ENCODE data around the gene ARHGEF7.
"Not testable (repeated sequence)": the region's sequence is repeated elsewhere in the genome, so short reads cannot be mapped to it uniquely, and the experiment has no call there.

The ARHGEF7 gene

GRCh38 chr13:111115061-111115964, at the start of gene ARHGEF7:
Gene ARHGEF7 (plus strand): TSS chr13:111115310. CDS start chr13:111115527, 217 bp downstream.
- DNase-seq (ENCODE audit: low read depth in 1 of 2, low spot score in 1 of 2), result no peak

- no peak for DNase-seq (ENCODE audit: low read depth in 1 of 2, low spot score in 1 of 2)
Observed at GRCh38 chr13:111065698-111066097, 49.4 kb upstream of the ARHGEF7 start.

- DNase-seq (ENCODE audit: low read depth in 1 of 2, low spot score in 1 of 2), result no peak
Observed at GRCh38 chr13:111066544-111066943, 48.6 kb upstream of the ARHGEF7 start.

- no peak for DNase-seq (ENCODE audit: low read depth in 1 of 2, low spot score in 1 of 2)
Observed at GRCh38 chr13:111068009-111068350, 47.1 kb upstream of the ARHGEF7 start.

GRCh38 chr13:111071120-111071519, 44.0 kb upstream of the ARHGEF7 start:
- not testable (repeated sequence) for DNase-seq (ENCODE audit: low read depth in 1 of 2, low spot score in 1 of 2)

- not testable (repeated sequence) for DNase-seq (ENCODE audit: low read depth in 1 of 2, low spot score in 1 of 2)
Observed at GRCh38 chr13:111071526-111071925, 43.6 kb upstream of the ARHGEF7 start.

GRCh38 chr13:111074826-111075225, 40.3 kb upstream of the ARHGEF7 start:
- no peak for DNase-seq (ENCODE audit: low read depth in 1 of 2, low spot score in 1 of 2)

GRCh38 chr13:111076155-111077013, 38.7 kb upstream of the ARHGEF7 start:
- DNase-seq (ENCODE audit: low read depth in 1 of 2, low spot score in 1 of 2), result no peak

GRCh38 chr13:111079375-111079774, 35.7 kb upstream of the ARHGEF7 start:
- no peak for DNase-seq (ENCODE audit: low read depth in 1 of 2, low spot score in 1 of 2)

- no peak for DNase-seq (ENCODE audit: low read depth in 1 of 2, low spot score in 1 of 2)
Observed at GRCh38 chr13:111080642-111081041, 34.5 kb upstream of the ARHGEF7 start.

- no peak for DNase-seq (ENCODE audit: low read depth in 1 of 2, low spot score in 1 of 2)
Observed at GRCh38 chr13:111082240-111082639, 32.9 kb upstream of the ARHGEF7 start.

- not testable (repeated sequence) for DNase-seq (ENCODE audit: low read depth in 1 of 2, low spot score in 1 of 2)
Observed at GRCh38 chr13:111082769-111083168, 32.3 kb upstream of the ARHGEF7 start.

- not testable (repeated sequence) for DNase-seq (ENCODE audit: low read depth in 1 of 2, low spot score in 1 of 2)
Observed at GRCh38 chr13:111083693-111084092, 31.4 kb upstream of the ARHGEF7 start.

- no peak for DNase-seq (ENCODE audit: low read depth in 1 of 2, low spot score in 1 of 2)
Observed at GRCh38 chr13:111090169-111090568, 24.9 kb upstream of the ARHGEF7 start.

GRCh38 chr13:111092685-111093084, 22.4 kb upstream of the ARHGEF7 start:
- DNase-seq (ENCODE audit: low read depth in 1 of 2, low spot score in 1 of 2), result no peak

- DNase-seq (ENCODE audit: low read depth in 1 of 2, low spot score in 1 of 2), result no peak
Observed at GRCh38 chr13:111093136-111093535, 22.0 kb upstream of the ARHGEF7 start.

- DNase-seq (ENCODE audit: low read depth in 1 of 2, low spot score in 1 of 2), result no peak
Observed at GRCh38 chr13:111093634-111094033, 21.5 kb upstream of the ARHGEF7 start.

GRCh38 chr13:111095031-111095840, 19.9 kb upstream of the ARHGEF7 start:
- no peak for DNase-seq (ENCODE audit: low read depth in 1 of 2, low spot score in 1 of 2)

GRCh38 chr13:111095911-111096501, 19.1 kb upstream of the ARHGEF7 start:
- no peak for DNase-seq (ENCODE audit: low read depth in 1 of 2, low spot score in 1 of 2)

GRCh38 chr13:111099290-111099689, 15.8 kb upstream of the ARHGEF7 start:
- no peak for DNase-seq (ENCODE audit: low read depth in 1 of 2, low spot score in 1 of 2)

GRCh38 chr13:111110054-111110453, 5.1 kb upstream of the ARHGEF7 start:
- no peak for DNase-seq (ENCODE audit: low read depth in 1 of 2, low spot score in 1 of 2)

Data from activated T-helper 1 cell treated with anti-CD3 and anti-CD28 coated beads, Interleukin-2, amount 50 U/mL, for 16 hours (primary cell).